Sigmoid colon (tissue), 7 donors: ENCODE measurements around the gene TEX35. TPM values are rescaled to one million over a fixed set of nuclear protein-coding genes. Genes with fewer than 3 reads are reported as not detected.

ENCODE experiments used
- DNase-seq: peaks from one replicate; pipeline ENCODE4 v3.0.0-alpha.2; 2019
- H3K27ac ChIP-seq, 4 donors: fragments of 200-600 bp; sonication (generic); one replicate each; pipeline ENCODE4 v1.5.1; 2016 to 2019; ENCODE audit warnings: mild to moderate bottlenecking in 1 of 4
- H3K27me3 ChIP-seq, 3 donors: fragments of 200-600 bp; sonication (generic); one replicate each; pipeline ENCODE4 v1.5.1; 2019; ENCODE audit warnings: mild to moderate bottlenecking in 1 of 3
- H3K36me3 ChIP-seq, 4 donors: fragments of 200-600 bp; sonication (generic); one replicate each; pipeline ENCODE4 v1.5.1; 2016 to 2019
- H3K4me1 ChIP-seq, 4 donors: fragments of 200-600 bp; sonication (generic); one replicate each; pipeline ENCODE4 v1.5.1; 2017 to 2019
- H3K4me3 ChIP-seq, 4 donors: fragments of 200-600 bp; sonication (generic); one replicate each; pipeline ENCODE4 v1.5.1; 2017 to 2019; ENCODE audit warnings: mild to moderate bottlenecking in 2 of 4, moderate library complexity in 1 of 4
- H3K9me3 ChIP-seq, 4 donors: fragments of 200-600 bp in 3 of 4; sonication (generic) in 3 of 4; one replicate each; pipeline versions ENCODE4 v1.5.1 to v1.6.1; 2013 to 2019
- CTCF ChIP-seq, 4 experiments: fragments of 450-650 bp in 3 of 4; fragments of 200-600 bp in 1 of 4; IDR thresholded peaks; one replicate each; pipeline ENCODE4 v1.5.1; 2016 to 2019; ENCODE audit warnings: antibody characterized with exemption in 4 of 4, mild to moderate bottlenecking in 3 of 4, moderate library complexity in 2 of 4
- EP300 ChIP-seq, 4 donors: sonication (generic); formaldehyde crosslinking; IDR thresholded peaks; one replicate each; pipeline ENCODE4 v1.6.1; 2017; ENCODE audit warnings: antibody characterized with exemption in 4 of 4
- POLR2A ChIP-seq, 2 donors: fragments of 450-650 bp; IDR thresholded peaks; one replicate each; pipeline ENCODE4 v1.6.1; 2016; ENCODE audit warnings: antibody characterized with exemption in 2 of 2, mild to moderate bottlenecking in 2 of 2, moderate library complexity in 2 of 2
- POLR2AphosphoS5 ChIP-seq, 4 donors: sonication (generic); formaldehyde crosslinking; IDR thresholded peaks; one replicate each; pipeline ENCODE4 v1.6.1; 2017; ENCODE audit warnings: antibody characterized with exemption in 4 of 4
- WGBS, 2 donors: extraction: QIAGEN DNeasy Blood & Tissue Kit; methylation state at CpG; one replicate each; pipeline ENCODE4 v1.1.7; 2013; 5-methylcytosine and 5-hydroxymethylcytosine counted together
- intact Hi-C: fragments of 100-400 bp; cut with DNase I; formaldehyde crosslinking; loops from one replicate; pipeline ENCODE4 v1.15.1; 2023
- polyA plus RNA-seq, 3 donors: library from polyadenylated mRNA; stranded (reverse); fragments of 200-250 nt; gene quantifications; one replicate each; pipeline ENCODE4 v1.2.3, GENCODE V29; 2013
- total RNA-seq, 4 donors: library from RNA; depleted of rRNA; stranded (reverse); fragments of >200 nt; gene quantifications; one replicate each; pipeline ENCODE4 v1.1.0, GENCODE V29; 2016
- donor health status: healthy with polysubstance abuse.
- donor health status: Bipolar disorder and iron deficiency.
- donor health status: healthy.

The TEX35 gene
- total and polyA plus RNA-seq, 7 donors, result not detected

GRCh38 chr1:178495741-178496409, 17.0 kb upstream of the TEX35 start:
- Histone ChIP-seq H3K4me3 (no peak overlapping the region), H3K27ac (no peak overlapping the region), H3K27me3 (no peaks in the 10 kb centered on the region), H3K36me3 (no peaks in the 10 kb centered on the region), H3K9me3 (no peaks in the 10 kb centered on the region), H3K4me1 (no peaks in the 10 kb centered on the region)
- TF ChIP-seq POLR2A (IDR thresholded peaks at IDR 0.05) (no peak), CTCF (IDR thresholded peaks at IDR 0.05) (no peak), POLR2AphosphoS5 (IDR thresholded peaks at IDR 0.05) (no peak), EP300 (IDR thresholded peaks at IDR 0.05) (no peak)
- no peak for DNase-seq
- WGBS, 2 donors, result 87 to 91% methylated on average over 16 of the region's 16 CpGs
- intact Hi-C loops, result no loop called here

GRCh38 chr1:178496410-178497135, 16.3 kb upstream of the TEX35 start, which contains the start of gene CLEC20A:
CLEC20A (minus strand) TSS chr1:178496964; CDS start chr1:178496939, 25 bp downstream.
- TF ChIP-seq CTCF (IDR thresholded peaks at IDR 0.05) (no peak), EP300 (IDR thresholded peaks at IDR 0.05) (no peak), POLR2A (IDR thresholded peaks at IDR 0.05) (no peak), POLR2AphosphoS5 (IDR thresholded peaks at IDR 0.05) (no peak)
- H3K4me3 ChIP-seq, result no peak within 1 kb of the TSS
- H3K27ac ChIP-seq, result no peak within 1 kb of the TSS
- no peaks in the 10 kb centered on the region for H3K9me3 ChIP-seq
- no peaks in the 10 kb centered on the region for H3K36me3 ChIP-seq
- 94 to 95% methylated on average over 26 of the region's 26 CpGs for WGBS, 2 donors
- no peaks in the 10 kb centered on the region for H3K4me1 ChIP-seq
- no peaks in the 10 kb centered on the region for H3K27me3 ChIP-seq
- intact Hi-C loops, result no loop called here
- DNase-seq, result no peak

GRCh38 chr1:178497903-178498478, 14.9 kb upstream of the TEX35 start:
- no peak overlapping the region for H3K4me3 ChIP-seq
- no peaks in the 10 kb centered on the region for H3K9me3 ChIP-seq
- no peaks in the 10 kb centered on the region for H3K4me1 ChIP-seq
- intact Hi-C loops, result no loop called here
- no peak overlapping the region for H3K27ac ChIP-seq
- H3K27me3 ChIP-seq, result no peaks in the 10 kb centered on the region
- TF ChIP-seq POLR2A (IDR thresholded peaks at IDR 0.05) (no peak), EP300 (IDR thresholded peaks at IDR 0.05) (no peak), POLR2AphosphoS5 (IDR thresholded peaks at IDR 0.05) (no peak), CTCF (IDR thresholded peaks at IDR 0.05) (no peak)
- 90 to 94% methylated on average over 7 of the region's 7 CpGs for WGBS, 2 donors
- no peaks in the 10 kb centered on the region for H3K36me3 ChIP-seq
- DNase-seq, result no peak

- Histone ChIP-seq H3K36me3 (no peaks in the 10 kb centered on the region), H3K9me3 (no peaks in the 10 kb centered on the region), H3K27ac (no peak overlapping the region), H3K4me1 (no peaks in the 10 kb centered on the region), H3K27me3 (no peaks in the 10 kb centered on the region), H3K4me3 (no peak overlapping the region)
- DNase-seq, result no peak
- intact Hi-C loops, result no loop called here
- TF ChIP-seq POLR2A (IDR thresholded peaks at IDR 0.05) (no peak), CTCF (IDR thresholded peaks at IDR 0.05) (no peak), EP300 (IDR thresholded peaks at IDR 0.05) (no peak), POLR2AphosphoS5 (IDR thresholded peaks at IDR 0.05) (no peak)
- WGBS, 2 donors, result 85 to 91% methylated on average over 16 of the region's 16 CpGs
Observed at GRCh38 chr1:178498896-178499675, 13.8 kb upstream of the TEX35 start.
